Panc1 (cell line): Measurements from ENCODE around the gene RNF11. TPM values are rescaled to one million over a fixed set of nuclear protein-coding genes. Genes with fewer than 3 reads are reported as not detected.

ENCODE experiments used
- ATAC-seq: fragments of 200-7000 bp; cut with Tn5 transposase; 2 replicates; pipeline ENCODE4 v1.9.1; 2020; ENCODE audit warnings: mild to moderate bottlenecking, moderate library complexity
- BruUV-seq: library from RNA; stranded (reverse); fragments of 400-500 nt; replicated peaks from 2 replicates; lab custom pipeline; 2021; lab: Mats Ljungman, UMichigan
- CTCF ChIA-PET: fragments of 300-600 bp; sonication (Branson Sonifier 250); formaldehyde crosslinking; loops from one replicate; lab custom pipeline; 2022; ENCODE audit warnings: antibody characterized with exemption; lab: Charles Lee
- POLR2A ChIA-PET: fragments of 300-600 bp; sonication (Branson Sonifier 250); formaldehyde crosslinking; loops from one replicate; lab custom pipeline; 2022; ENCODE audit warnings: antibody characterized with exemption; lab: Charles Lee
- DNase-seq: peaks from one replicate; pipeline ENCODE4 v3.0.0-alpha.2; 2010; ENCODE audit warnings: low read depth, low spot score
- H3K27ac ChIP-seq: 2 replicates; pipeline ENCODE4 v1.5.1; 2011; ENCODE audit warnings: mild to moderate bottlenecking, low read length, inconsistent platforms
- H3K27me3 ChIP-seq: fragments of 200-500 bp; sonication (Bioruptor generic); 2 replicates; pipeline ENCODE4 v1.6.0; 2014; ENCODE audit warnings: low read length, inconsistent platforms; ENCODE audit not compliant: control insufficient read depth, insufficient read depth
- H3K36me3 ChIP-seq: fragments of 200-500 bp; sonication (Bioruptor generic); 2 replicates; pipeline ENCODE4 v1.5.1; 2014; ENCODE audit warnings: inconsistent platforms, mild to moderate bottlenecking, low read length, moderate library complexity; ENCODE audit not compliant: control insufficient read depth, insufficient read depth
- H3K4me1 ChIP-seq: 2 replicates; pipeline ENCODE4 v1.5.1; 2011; ENCODE audit warnings: inconsistent platforms, mild to moderate bottlenecking, low read length, moderate library complexity; ENCODE audit not compliant: control insufficient read depth, insufficient read depth
- H3K4me3 ChIP-seq, 2 experiments: 2 replicates each; pipeline ENCODE4 v1.5.1; 2011 to 2012; ENCODE audit warnings: low read depth in 2 of 2, low read length in 2 of 2, mild to moderate bottlenecking in 2 of 2, inconsistent platforms in 1 of 2, moderate library complexity in 1 of 2
- H3K9me3 ChIP-seq: fragments of 200-500 bp; sonication (Bioruptor generic); 2 replicates; pipeline ENCODE4 v1.5.1; 2014; ENCODE audit warnings: low read depth, mild to moderate bottlenecking, inconsistent platforms, low read length, moderate library complexity; ENCODE audit not compliant: control insufficient read depth, insufficient read depth
- CTCF ChIP-seq: fragments of 450-650 bp; IDR thresholded peaks from 2 replicates; pipeline ENCODE4 v1.5.1; 2017; ENCODE audit warnings: mild to moderate bottlenecking
- POLR2AphosphoS5 ChIP-seq: IDR thresholded peaks from 2 replicates; pipeline ENCODE4 v1.6.1; 2012; ENCODE audit warnings: mild to moderate bottlenecking, low read depth, low read length, moderate library complexity
- REST ChIP-seq, 2 experiments: IDR thresholded peaks; 2 replicates each; pipeline ENCODE4 v1.6.1; 2011 to 2012; ENCODE audit warnings: low read depth in 2 of 2, control low read depth in 1 of 2, low read length in 1 of 2, mild to moderate bottlenecking in 1 of 2, moderate library complexity in 1 of 2; ENCODE audit not compliant: insufficient read depth in 1 of 2
- SIN3A ChIP-seq: IDR thresholded peaks from 2 replicates; pipeline ENCODE4 v1.6.1; 2012; ENCODE audit warnings: low read depth, mild to moderate bottlenecking, low read length, moderate library complexity, borderline replicate concordance; ENCODE audit not compliant: insufficient read depth
- TCF7L2 ChIP-seq: IDR thresholded peaks from 2 replicates; pipeline ENCODE4 v1.6.1; 2011; ENCODE audit warnings: mild to moderate bottlenecking, low read depth, low read length, inconsistent platforms
- in situ Hi-C: cut with HindIII; loops from 2 replicates; pipeline ENCODE4 v1.10.0; 2016; ENCODE audit warnings: low sequenced_read_pairs, low pct_unique_long_range_greater_than_20kb
- intact Hi-C: fragments of 100-400 bp; cut with micrococcal nuclease; formaldehyde crosslinking; loops from one replicate; pipeline ENCODE4 v1.10.0; 2022; ENCODE audit not compliant: unreplicated experiment
- total RNA-seq: library from RNA; stranded (reverse); gene quantifications from one replicate; pipeline ENCODE4 v1.2.1, GENCODE V29; 2021; ENCODE audit not compliant: unreplicated experiment

Gene RNF11
- total RNA-seq, 1 experiment from 2014 or later = 86.0 TPM

- ChIA-PET POLR2A (no interaction called here), CTCF (no interaction called here)
- H3K4me1 ChIP-seq = peaks cover 12% of the 10 kb centered on the region; the same call in 1 of the 2 replicates
- no peak overlapping the region for H3K4me3 ChIP-seq
- H3K36me3 ChIP-seq = no peaks in the 10 kb centered on the region
- DNase-seq (no peak), ATAC-seq (no peak)
- no TSS peak for BruUV-seq
- H3K27me3 ChIP-seq = no peaks in the 10 kb centered on the region
- H3K9me3 ChIP-seq = no peaks in the 10 kb centered on the region
- intact Hi-C loops (no loop called here), in situ Hi-C loops (no loop called here)
- no peak overlapping the region for H3K27ac ChIP-seq
- TF ChIP-seq POLR2AphosphoS5 (no peak), SIN3A (no peak), CTCF (no peak), TCF7L2 (no peak), REST (IDR thresholded peaks at IDR 0.05; ENCODE audit: insufficient read depth in 1 of 2, low read depth in 2 of 2, low read length in 1 of 2) (no peak)
Measured at GRCh38 chr1:51293898-51294515, 57.9 kb downstream of the RNF11 start.

- peaks cover 12% of the 10 kb centered on the region; the same call in 1 of the 2 replicates for H3K4me1 ChIP-seq
- no TSS peak for BruUV-seq
- H3K27ac ChIP-seq = no peak overlapping the region
- intact Hi-C loops = no loop called here
- no peak overlapping the region for H3K4me3 ChIP-seq
- DNase-seq (no peak), ATAC-seq (no peak)
- CTCF ChIA-PET = no interaction called here
- H3K27me3 ChIP-seq = no peaks in the 10 kb centered on the region
- in situ Hi-C loops = no loop called here
- H3K9me3 ChIP-seq = no peaks in the 10 kb centered on the region
- POLR2A ChIA-PET = no interaction called here
- H3K36me3 ChIP-seq = no peaks in the 10 kb centered on the region
- TF ChIP-seq TCF7L2 (no peak), POLR2AphosphoS5 (no peak), CTCF (no peak), REST (IDR thresholded peaks at IDR 0.05; ENCODE audit: insufficient read depth in 1 of 2, low read depth in 2 of 2, low read length in 1 of 2) (no peak), SIN3A (no peak)
Measured at GRCh38 chr1:51294566-51295184, 58.6 kb downstream of the RNF11 start.
